CD14-positive monocyte (primary cell): ENCODE results near the gene GRIFIN. TPM values are rescaled to one million over a fixed set of nuclear protein-coding genes. Genes with fewer than 3 reads are reported as not detected.

Source experiments
- DNase-seq, 3 donors: peaks; one replicate each; pipeline ENCODE4 v3.0.0-alpha.2; 2011 to 2022
- H2AFZ ChIP-seq: 2 replicates; pipeline ENCODE4 v1.6.0; 2012; ENCODE audit warnings: mild to moderate bottlenecking, low read depth, low read length, inconsistent platforms; ENCODE audit not compliant: insufficient read depth, poor library complexity, severe bottlenecking
- H3K27ac ChIP-seq, 2 donors: 1 replicate in 1 of 2; 2 replicates in 1 of 2; pipeline ENCODE4 v1.5.1; 2012 to 2013; ENCODE audit warnings: low read length in 2 of 2, control low read depth in 1 of 2, inconsistent platforms in 1 of 2, low read depth in 1 of 2, mild to moderate bottlenecking in 1 of 2
- H3K27me3 ChIP-seq, 2 donors: one replicate each; pipeline versions ENCODE4 v1.6.0 to v1.6.1; 2011 to 2013; ENCODE audit warnings: low read length in 2 of 2; ENCODE audit not compliant: control insufficient read depth in 2 of 2, insufficient read depth in 2 of 2
- H3K36me3 ChIP-seq, 2 donors: replicated peaks in 1 of 2; 1 replicate in 1 of 2; 2 replicates in 1 of 2; pipeline versions ENCODE4 v1.5.1 to v1.6.1; 2012 to 2013; ENCODE audit warnings: low read length in 2 of 2, control low read depth in 1 of 2, inconsistent platforms in 1 of 2, mild to moderate bottlenecking in 1 of 2; ENCODE audit not compliant: insufficient read depth in 2 of 2, control insufficient read depth in 1 of 2
- H3K4me1 ChIP-seq, 2 donors: 1 replicate in 1 of 2; 2 replicates in 1 of 2; pipeline versions ENCODE4 v1.5.1 to v1.6.1; 2012 to 2013; ENCODE audit warnings: low read length in 2 of 2, control low read depth in 1 of 2, inconsistent platforms in 1 of 2, mild to moderate bottlenecking in 1 of 2, moderate library complexity in 1 of 2; ENCODE audit not compliant: insufficient read depth in 2 of 2, control insufficient read depth in 1 of 2
- H3K4me2 ChIP-seq: replicated peaks from 2 replicates; pipeline ENCODE3; 2012; ENCODE audit warnings: low read length, moderate library complexity, mild to moderate bottlenecking; ENCODE audit not compliant: poor library complexity, severe bottlenecking; ENCODE audit errors: extremely low read depth
- H3K4me3 ChIP-seq, 3 experiments: fragments of 200-600 bp in 1 of 3; sonication (generic) in 1 of 3; replicated peaks in 1 of 3; 1 replicate in 2 of 3; 2 replicates in 1 of 3; pipeline ENCODE4 v1.5.1; 2011 to 2013; ENCODE audit warnings: low read length in 3 of 3, mild to moderate bottlenecking in 3 of 3, control low read depth in 2 of 3, low read depth in 2 of 3, inconsistent platforms in 1 of 3, moderate library complexity in 1 of 3
- H3K79me2 ChIP-seq: 2 replicates; pipeline ENCODE4 v1.6.0; 2012; ENCODE audit warnings: mild to moderate bottlenecking, control low read depth, inconsistent platforms, low read length, moderate library complexity; ENCODE audit not compliant: insufficient read depth
- H3K9ac ChIP-seq: 2 replicates; pipeline ENCODE4 v1.6.0; 2017; ENCODE audit warnings: low read length, mild to moderate bottlenecking; ENCODE audit not compliant: insufficient read depth, poor library complexity, severe bottlenecking
- H3K9me3 ChIP-seq, 2 donors: replicated peaks in 1 of 2; 1 replicate in 1 of 2; 2 replicates in 1 of 2; pipeline versions ENCODE4 v1.5.1 to v1.6.1; 2012 to 2013; ENCODE audit warnings: low read length in 2 of 2, control low read depth in 1 of 2; ENCODE audit not compliant: control insufficient read depth in 1 of 2, insufficient read depth in 1 of 2
- H4K20me1 ChIP-seq: 2 replicates; pipeline ENCODE4 v1.6.0; 2012; ENCODE audit warnings: mild to moderate bottlenecking, low read length, control low read depth, moderate library complexity; ENCODE audit not compliant: insufficient read depth
- H3K27ac Mint-ChIP-seq, 7 donors: one replicate each; pipeline ENCODE4 v1.8.0; 2020; ENCODE audit warnings: mild to moderate bottlenecking in 7 of 7, mixed read lengths in 7 of 7, moderate library complexity in 6 of 7, inconsistent platforms in 2 of 7
- H3K27me3 Mint-ChIP-seq, 3 donors: one replicate each; pipeline ENCODE4 v1.8.0; 2021 to 2022; ENCODE audit warnings: low read depth in 3 of 3, mild to moderate bottlenecking in 3 of 3, mixed read lengths in 3 of 3, moderate library complexity in 3 of 3, inconsistent platforms in 1 of 3
- H3K36me3 Mint-ChIP-seq, 2 donors: one replicate each; pipeline ENCODE4 v1.8.0; 2020; ENCODE audit warnings: mixed read lengths in 2 of 2, inconsistent platforms in 1 of 2, mild to moderate bottlenecking in 1 of 2
- H3K4me1 Mint-ChIP-seq: one replicate; pipeline ENCODE4 v1.8.0; 2020; ENCODE audit warnings: mild to moderate bottlenecking, mixed read lengths
- H3K4me3 Mint-ChIP-seq, 2 donors: one replicate each; pipeline ENCODE4 v1.8.0; 2020; ENCODE audit warnings: mild to moderate bottlenecking in 2 of 2, mixed read lengths in 2 of 2, moderate library complexity in 1 of 2
- H3K9me3 Mint-ChIP-seq, 7 donors: one replicate each; pipeline ENCODE4 v1.8.0; 2020 to 2022; ENCODE audit warnings: mixed read lengths in 7 of 7, mild to moderate bottlenecking in 6 of 7, moderate library complexity in 6 of 7, inconsistent platforms in 2 of 7
- CTCF ChIP-seq: fragments of 200-600 bp; IDR thresholded peaks from one replicate; pipeline ENCODE4 v1.8.0; 2022; ENCODE audit warnings: antibody characterized with exemption, mild to moderate bottlenecking
- WGBS: methylation state at CpG from one replicate; pipeline ENCODE4 v1.1.5; 2013; ENCODE audit warnings: missing lambda C conversion rate; ENCODE audit not compliant: insufficient coverage; 5-methylcytosine and 5-hydroxymethylcytosine counted together
- intact Hi-C, 2 donors: fragments of 100-400 bp; cut with micrococcal nuclease; formaldehyde crosslinking; loops; one replicate each; pipeline versions ENCODE4 v1.15.0 to v1.15.1; 2023
- polyA plus RNA-seq, 3 donors: library from polyadenylated mRNA; depleted of rRNA in 1 of 3; unstranded in 2 of 3; stranded (reverse) in 1 of 3; fragments of 300-500 nt in 2 of 3; fragments of >200 nt in 1 of 3; fragmentation: Illumina TruSeq in 2 of 3; gene quantifications; 1 replicate in 2 of 3; 2 replicates in 1 of 3; pipeline ENCODE4 v1.2.3, GENCODE V29; 2012 to 2021

Gene GRIFIN
- polyA plus RNA-seq, 3 donors: not detected

- Histone ChIP-seq H3K4me1 (peaks cover 11 to 18% of the 10 kb centered on the region in 2 donors), H3K9ac (no peak overlapping the region), H3K4me2 (no peak overlapping the region), H3K4me3 (no peak overlapping the region), H4K20me1 (no peaks in the 10 kb centered on the region), H2AFZ (no peak overlapping the region), H3K9me3 (peaks cover 11 to 15% of the 10 kb centered on the region in 2 donors), H3K27me3 (peaks cover 0 to 4% of the 10 kb centered on the region in 2 donors), H3K36me3 (no peaks in the 10 kb centered on the region), H3K79me2 (no peaks in the 10 kb centered on the region), H3K27ac (no peak overlapping the region)
- H3K9me3 Mint-ChIP-seq: peaks cover 11 to 17% (median 13%) of the 10 kb centered on the region in 7 donors
- H3K27ac Mint-ChIP-seq: no peak overlapping the region
- peaks cover 10 to 25% (median 14%) of the 10 kb centered on the region in 3 donors for H3K27me3 Mint-ChIP-seq
- H3K4me3 Mint-ChIP-seq: no peak overlapping the region
- peaks cover 3 to 5% of the 10 kb centered on the region in 2 donors for H3K36me3 Mint-ChIP-seq
- TF ChIP-seq CTCF: no peak
- 95% methylated on average over 17 of the region's 19 CpGs for WGBS
- peaks cover 16% of the 10 kb centered on the region for H3K4me1 Mint-ChIP-seq
- no peak for DNase-seq
- intact Hi-C loops: loop anchor here (5.0 to 10.0 kb wide), 3 partner anchors 44 to 86 kb away; partner anchors contain the start of genes BRAT1 (in 1 of the 2) and IQCE (in 1 of the 2)
These were observed 2.6 kb upstream of the GRIFIN start for GRCh38 chr7:2478800-2479199.

GRCh38 chr7:2478399-2478785, 2.2 kb upstream of the GRIFIN start:
- Histone ChIP-seq H3K27ac (no peak overlapping the region), H3K79me2 (no peaks in the 10 kb centered on the region), H3K4me1 (peaks cover 11 to 18% of the 10 kb centered on the region in 2 donors), H3K27me3 (peaks cover 0 to 4% of the 10 kb centered on the region in 2 donors), H3K9me3 (peaks cover 10 to 11% of the 10 kb centered on the region in 2 donors), H3K4me2 (no peak overlapping the region), H3K9ac (no peak overlapping the region), H3K36me3 (no peaks in the 10 kb centered on the region), H3K4me3 (peak overlapping the region in 1 of 3 experiments; percentile 46), H4K20me1 (no peaks in the 10 kb centered on the region), H2AFZ (peak overlapping the region; percentile 85)
- no peak for TF ChIP-seq CTCF
- Mint-ChIP-seq H3K27ac (no peak overlapping the region), H3K4me3 (peak overlapping the region in 1 of 2 donors; percentile 39), H3K27me3 (peaks cover 10 to 25% (median 14%) of the 10 kb centered on the region in 3 donors), H3K9me3 (peaks cover 10 to 14% (median 12%) of the 10 kb centered on the region in 7 donors), H3K36me3 (peaks cover 3 to 5% of the 10 kb centered on the region in 2 donors), H3K4me1 (peaks cover 16% of the 10 kb centered on the region)
- WGBS: 45% methylated on average over 6 of the region's 11 CpGs
- DNase-seq: peak in 2 of 3 donors; percentile 5 to 19
- intact Hi-C loops: loop anchor here (5.0 to 10.0 kb wide), 3 partner anchors 44 to 86 kb away; partner anchors contain the start of genes BRAT1 (in 1 of the 2) and IQCE (in 1 of the 2)
